GM21723 (cell line): ENCODE results near the gene MCF2L2.
A peak's percentile ranks its signal among the peaks of the same experiment; 100 is the strongest.

ENCODE experiments used
- ATAC-seq: cut with Tn5 transposase; IDR thresholded peaks from one replicate; pipeline ENCODE4 v1.9.1; 2021; ENCODE audit warnings: mild to moderate bottlenecking, moderate library complexity; ENCODE audit not compliant: unreplicated experiment

The MCF2L2 gene

GRCh38 chr3:183298701-183299153, 129.7 kb downstream of the MCF2L2 start:
- ATAC-seq, result no peak

GRCh38 chr3:183296944-183297343, 131.5 kb downstream of the MCF2L2 start:
- no peak for ATAC-seq

GRCh38 chr3:183295211-183295610, 133.2 kb downstream of the MCF2L2 start:
- ATAC-seq, result no peak

GRCh38 chr3:183293966-183294365, 134.5 kb downstream of the MCF2L2 start:
- ATAC-seq, result no peak

- no peak for ATAC-seq
Observed at GRCh38 chr3:183291497-183292031, 136.9 kb downstream of the MCF2L2 start.

GRCh38 chr3:183290216-183290615, 138.2 kb downstream of the MCF2L2 start:
- ATAC-seq, result no peak

- no peak for ATAC-seq
Observed at GRCh38 chr3:183288117-183288516, 140.3 kb downstream of the MCF2L2 start.

- no peak for ATAC-seq
Observed at GRCh38 chr3:183287301-183287971, 141.0 kb downstream of the MCF2L2 start.

GRCh38 chr3:183285828-183286457, 142.5 kb downstream of the MCF2L2 start:
- peak; percentile 98 for ATAC-seq

GRCh38 chr3:183285318-183285717, 143.1 kb downstream of the MCF2L2 start:
- no peak for ATAC-seq

- ATAC-seq, result no peak
Observed at GRCh38 chr3:183284570-183284969, 143.8 kb downstream of the MCF2L2 start.

GRCh38 chr3:183283886-183284285, 144.5 kb downstream of the MCF2L2 start:
- no peak for ATAC-seq

- ATAC-seq, result no peak
Observed at GRCh38 chr3:183281126-183281797, 147.2 kb downstream of the MCF2L2 start.

- ATAC-seq, result no peak
Observed at GRCh38 chr3:183279371-183279770, 149.0 kb downstream of the MCF2L2 start.

GRCh38 chr3:183278479-183279088, 149.8 kb downstream of the MCF2L2 start:
- no peak for ATAC-seq

- ATAC-seq, result no peak
Observed at GRCh38 chr3:183277260-183277659, 151.2 kb downstream of the MCF2L2 start.

GRCh38 chr3:183275937-183276336, 152.5 kb downstream of the MCF2L2 start:
- ATAC-seq, result no peak

GRCh38 chr3:183275418-183275817, 153.0 kb downstream of the MCF2L2 start:
- no peak for ATAC-seq

GRCh38 chr3:183274609-183275008, 153.8 kb downstream of the MCF2L2 start:
- no peak for ATAC-seq

- ATAC-seq, result no peak
Observed at GRCh38 chr3:183272791-183273190, 155.6 kb downstream of the MCF2L2 start.

GRCh38 chr3:183272142-183272541, 156.3 kb downstream of the MCF2L2 start:
- ATAC-seq, result no peak
